ENCODE results near the gene HPGDS. TPM values are rescaled to one million over a fixed set of nuclear protein-coding genes. Genes with fewer than 3 reads are reported as not detected.

HPGDS gene
- polyA plus RNA-seq, 3 donors from 2014 or later: 0.22 TPM; not detected in 2

DNA sequence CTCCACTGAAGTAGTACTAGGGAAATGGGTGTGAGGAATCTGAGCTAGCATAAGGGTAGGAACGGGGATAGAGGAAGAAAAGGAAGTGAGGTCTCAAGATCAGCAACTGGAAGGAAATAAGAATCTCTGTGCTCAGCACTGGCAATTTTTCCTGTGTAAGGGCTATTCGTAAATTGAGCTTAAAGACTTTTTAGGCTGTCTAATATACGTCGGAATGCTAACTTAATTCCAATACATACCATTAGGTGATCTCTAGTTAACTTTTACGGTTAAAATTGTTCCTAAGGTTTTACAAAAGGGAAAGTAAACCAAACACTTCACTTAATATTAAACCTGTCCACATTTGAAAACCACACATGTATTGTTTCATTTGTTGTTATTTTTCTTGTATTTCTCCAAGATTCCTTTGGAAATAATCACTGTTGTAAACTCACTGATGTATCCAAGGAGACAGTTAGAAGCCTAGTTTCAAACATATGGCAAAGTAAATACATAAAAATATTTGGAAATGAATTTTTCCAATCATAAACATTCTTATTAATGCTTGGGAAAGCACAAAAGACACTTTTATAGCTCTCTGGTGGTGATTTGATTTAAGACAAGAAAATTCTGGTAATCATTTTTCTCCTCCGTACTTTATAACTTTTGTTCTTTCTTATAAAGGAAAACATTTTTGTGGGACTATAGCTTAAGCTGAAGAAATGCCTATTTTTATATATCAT, 28.1 kb upstream of the HPGDS start:
- Mint-ChIP-seq H3K27ac (no peak overlapping the region), H3K36me3 (no peaks in the 10 kb centered on the region), H3K9me3 (peaks cover 0 to 6% (median 0%) of the 10 kb centered on the region in 6 donors), H3K27me3 (ENCODE audit: low read depth in 3 of 3) (peaks cover 3 to 5% (median 4%) of the 10 kb centered on the region in 3 donors), H3K4me1 (no peaks in the 10 kb centered on the region), H3K4me3 (no peak overlapping the region)
- DNase-seq: no peak

DNA sequence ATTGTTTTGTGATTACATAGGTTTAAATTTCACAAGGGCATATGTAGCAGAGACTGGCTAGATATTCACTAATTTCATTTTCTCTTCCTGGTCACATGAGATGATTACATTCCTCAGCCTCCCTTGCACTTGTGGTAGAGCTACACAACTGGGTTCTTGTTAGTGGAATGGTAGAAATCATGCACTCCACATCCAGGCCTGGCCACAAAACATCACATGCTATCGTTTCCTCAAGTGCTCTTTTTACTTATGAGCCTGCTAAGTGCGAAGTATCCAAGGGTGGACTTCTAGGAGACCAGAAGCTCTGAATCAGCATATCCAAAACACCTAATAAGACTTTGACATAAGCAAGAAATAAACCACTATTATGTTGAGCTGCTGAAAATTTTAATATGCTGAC, 26.4 kb upstream of the HPGDS start:
- DNase-seq: no peak
- Mint-ChIP-seq H3K36me3 (no peaks in the 10 kb centered on the region), H3K27ac (no peak overlapping the region), H3K4me1 (no peaks in the 10 kb centered on the region), H3K4me3 (no peak overlapping the region), H3K27me3 (ENCODE audit: low read depth in 3 of 3) (peaks cover 0 to 3% (median 3%) of the 10 kb centered on the region in 3 donors), H3K9me3 (peaks cover 0 to 4% (median 0%) of the 10 kb centered on the region in 6 donors)

DNA sequence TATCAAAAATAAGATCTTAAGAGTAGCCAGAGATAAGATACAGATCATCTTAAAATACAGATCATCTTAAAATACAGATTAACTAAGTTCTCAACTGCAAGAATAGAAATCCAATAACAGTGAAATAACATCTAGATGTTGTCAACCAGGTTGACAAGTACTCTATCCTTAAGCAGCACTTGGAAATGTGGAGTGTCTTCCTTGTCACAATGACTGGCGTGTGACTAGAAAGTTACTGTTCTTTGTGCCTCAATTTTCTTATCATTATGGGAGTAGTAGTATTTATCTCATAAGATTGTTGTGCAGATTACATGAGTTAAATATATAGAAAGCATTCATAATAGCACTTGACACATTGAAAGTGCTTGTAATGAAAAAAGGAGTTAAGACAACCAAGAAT, 25.8 kb upstream of the HPGDS start:
- H3K9me3 Mint-ChIP-seq: peaks cover 0 to 4% (median 0%) of the 10 kb centered on the region in 6 donors
- DNase-seq: no peak
- peaks cover 0 to 3% (median 3%) of the 10 kb centered on the region in 3 donors for H3K27me3 Mint-ChIP-seq (ENCODE audit: low read depth in 3 of 3)
- H3K27ac Mint-ChIP-seq: no peak overlapping the region
- no peak overlapping the region for H3K4me3 Mint-ChIP-seq
- H3K4me1 Mint-ChIP-seq: no peaks in the 10 kb centered on the region
- no peaks in the 10 kb centered on the region for H3K36me3 Mint-ChIP-seq

DNA sequence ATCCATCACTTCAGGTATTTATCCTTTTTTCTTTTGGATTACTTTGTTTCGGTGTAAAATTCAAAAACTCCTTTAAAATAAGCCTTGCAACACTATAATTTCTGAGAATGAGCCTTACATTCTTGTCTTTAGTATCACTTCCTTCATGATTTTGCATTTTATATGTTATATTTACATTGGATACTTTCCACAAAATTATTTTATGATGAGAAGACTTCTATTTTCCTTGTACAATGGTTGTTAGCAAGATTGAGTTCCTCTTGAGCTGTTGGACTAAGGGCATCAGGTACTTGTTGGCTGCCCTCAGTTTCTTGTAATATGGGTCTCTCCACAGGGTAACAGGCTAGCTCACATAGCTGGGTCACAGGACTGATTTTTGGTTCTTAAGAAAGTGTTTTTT, 22.7 kb upstream of the HPGDS start:
- H3K4me1 Mint-ChIP-seq: no peaks in the 10 kb centered on the region
- no peak for DNase-seq
- H3K9me3 Mint-ChIP-seq: peaks cover 0 to 5% (median 0%) of the 10 kb centered on the region in 6 donors
- no peak overlapping the region for H3K27ac Mint-ChIP-seq
- no peaks in the 10 kb centered on the region for H3K36me3 Mint-ChIP-seq
- peaks cover 2 to 4% (median 3%) of the 10 kb centered on the region in 3 donors for H3K27me3 Mint-ChIP-seq (ENCODE audit: low read depth in 3 of 3)
- no peak overlapping the region for H3K4me3 Mint-ChIP-seq

DNA sequence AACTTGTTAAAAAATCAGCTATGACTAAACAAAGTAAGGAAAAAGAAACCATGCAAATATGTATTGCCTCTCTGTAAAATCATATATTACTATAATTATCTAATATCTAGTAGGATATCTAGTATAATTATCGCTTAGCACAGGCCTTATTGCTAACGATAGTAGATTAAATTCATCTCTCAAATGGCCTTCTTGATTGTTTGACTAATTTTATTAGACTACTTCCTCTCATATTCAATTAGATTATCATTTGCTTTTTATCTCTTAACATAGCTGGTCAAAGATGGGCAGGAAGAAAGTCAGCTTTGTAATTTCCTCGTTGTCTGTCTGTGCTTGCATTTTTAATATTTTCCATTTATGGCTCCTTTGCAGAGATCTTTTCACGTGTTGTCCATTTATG, 21.9 kb upstream of the HPGDS start:
- H3K4me3 Mint-ChIP-seq: no peak overlapping the region
- peaks cover 2 to 5% (median 3%) of the 10 kb centered on the region in 3 donors for H3K27me3 Mint-ChIP-seq (ENCODE audit: low read depth in 3 of 3)
- peaks cover 0 to 7% (median 0%) of the 10 kb centered on the region in 6 donors for H3K9me3 Mint-ChIP-seq
- H3K4me1 Mint-ChIP-seq: no peaks in the 10 kb centered on the region
- no peak overlapping the region for H3K27ac Mint-ChIP-seq
- DNase-seq: no peak
- no peaks in the 10 kb centered on the region for H3K36me3 Mint-ChIP-seq

DNA sequence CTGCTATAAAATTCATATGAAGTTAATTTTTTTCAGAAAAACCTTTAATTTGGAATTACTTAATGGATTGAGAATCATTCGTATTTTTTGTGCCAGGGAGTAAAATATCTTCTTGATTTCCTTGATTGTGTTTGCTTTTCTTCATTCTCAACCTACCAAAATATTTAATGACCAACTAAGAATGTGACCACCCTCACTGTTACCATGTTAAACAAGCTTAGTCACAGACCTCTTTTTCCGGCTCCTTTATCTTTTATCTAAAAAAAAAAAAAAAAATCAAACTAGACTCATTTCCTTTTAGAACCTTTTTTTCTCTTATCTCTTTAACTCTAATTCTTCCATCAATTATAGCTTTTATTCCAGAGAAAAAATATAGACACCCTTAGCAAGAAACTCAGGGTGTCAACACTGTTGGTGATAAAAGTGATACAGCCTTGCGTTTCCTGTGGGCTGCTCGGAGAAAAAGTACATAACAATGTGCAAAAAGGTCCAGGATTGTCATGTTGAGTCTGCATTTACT, 20.6 kb upstream of the HPGDS start:
- no peak for DNase-seq
- peaks cover 0 to 5% (median 2%) of the 10 kb centered on the region in 3 donors for H3K27me3 Mint-ChIP-seq (ENCODE audit: low read depth in 3 of 3)
- no peaks in the 10 kb centered on the region for H3K4me1 Mint-ChIP-seq
- H3K4me3 Mint-ChIP-seq: no peak overlapping the region
- H3K9me3 Mint-ChIP-seq: peaks cover 0 to 5% (median 0%) of the 10 kb centered on the region in 6 donors
- no peaks in the 10 kb centered on the region for H3K36me3 Mint-ChIP-seq
- H3K27ac Mint-ChIP-seq: no peak overlapping the region

DNA sequence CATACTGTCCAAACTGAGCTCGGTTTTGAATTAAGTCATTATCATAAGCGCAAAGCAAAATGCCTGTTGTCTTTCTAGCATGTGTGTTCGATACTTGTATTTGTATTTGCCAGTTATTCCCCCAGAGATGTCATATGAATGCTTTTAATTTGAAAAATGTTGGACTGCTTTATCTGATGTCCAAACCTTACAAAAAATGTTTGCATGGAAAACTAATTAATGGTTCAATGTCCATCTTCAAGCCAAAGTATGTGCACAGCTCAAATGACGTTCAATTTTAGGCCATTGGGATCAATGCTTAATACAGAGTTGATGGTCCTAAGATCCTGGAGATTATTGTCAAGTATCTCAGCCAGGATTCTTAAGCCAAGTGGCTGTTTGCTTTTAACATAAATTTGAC, 17.2 kb upstream of the HPGDS start:
- H3K4me1 Mint-ChIP-seq: no peaks in the 10 kb centered on the region
- no peak overlapping the region for H3K4me3 Mint-ChIP-seq
- H3K27me3 Mint-ChIP-seq (ENCODE audit: low read depth in 3 of 3): peaks cover 0 to 7% (median 2%) of the 10 kb centered on the region in 3 donors
- no peak for DNase-seq
- H3K36me3 Mint-ChIP-seq: no peaks in the 10 kb centered on the region
- H3K27ac Mint-ChIP-seq: no peak overlapping the region
- peaks cover 0 to 5% (median 0%) of the 10 kb centered on the region in 6 donors for H3K9me3 Mint-ChIP-seq

DNA sequence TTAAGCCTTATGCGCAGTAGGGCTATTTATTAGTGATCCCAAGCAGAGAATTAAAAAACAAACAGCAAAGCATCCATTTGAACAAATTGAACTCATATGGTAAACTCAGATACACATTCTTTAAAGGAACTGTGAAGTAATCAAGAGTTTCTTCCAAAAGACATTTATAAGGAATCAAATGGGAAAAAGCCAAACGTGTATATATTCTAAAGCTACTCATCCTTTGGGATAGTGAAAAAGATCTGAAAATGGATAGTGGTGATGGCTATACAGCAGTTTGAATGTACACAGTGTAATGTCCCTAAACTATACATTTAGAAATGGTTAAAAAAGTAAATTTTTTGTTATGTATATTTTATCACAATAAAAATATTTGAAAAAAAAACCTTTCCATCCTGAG, 16.6 kb upstream of the HPGDS start:
- peaks cover 0 to 7% (median 3%) of the 10 kb centered on the region in 3 donors for H3K27me3 Mint-ChIP-seq (ENCODE audit: low read depth in 3 of 3)
- H3K27ac Mint-ChIP-seq: no peak overlapping the region
- H3K4me1 Mint-ChIP-seq: no peaks in the 10 kb centered on the region
- H3K9me3 Mint-ChIP-seq: peaks cover 0 to 5% (median 0%) of the 10 kb centered on the region in 6 donors
- no peak for DNase-seq
- H3K4me3 Mint-ChIP-seq: no peak overlapping the region
- H3K36me3 Mint-ChIP-seq: no peaks in the 10 kb centered on the region

DNA sequence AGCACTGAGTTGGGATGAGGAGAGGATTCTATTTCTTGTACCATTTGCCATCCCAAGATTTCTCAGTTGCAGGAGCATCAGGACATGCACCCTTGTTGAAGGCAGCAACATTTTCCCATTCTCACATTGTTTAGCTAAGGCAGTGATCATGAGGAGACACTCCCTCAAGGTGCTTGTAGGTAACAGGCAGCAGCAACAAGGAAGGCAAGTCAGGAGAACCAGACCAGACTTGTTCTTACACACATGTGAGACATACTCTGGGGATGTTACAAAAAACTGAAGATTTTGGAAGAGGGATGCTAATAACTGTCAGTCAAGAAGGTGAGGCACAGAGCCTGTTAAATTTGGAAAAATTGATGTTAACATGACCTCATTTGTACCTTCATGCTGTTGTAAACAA, 15.5 kb upstream of the HPGDS start:
- Mint-ChIP-seq H3K9me3 (peaks cover 0 to 5% (median 0%) of the 10 kb centered on the region in 6 donors), H3K27ac (no peak overlapping the region), H3K4me1 (no peaks in the 10 kb centered on the region), H3K27me3 (ENCODE audit: low read depth in 3 of 3) (peaks cover 0 to 7% (median 5%) of the 10 kb centered on the region in 3 donors), H3K4me3 (no peak overlapping the region), H3K36me3 (no peaks in the 10 kb centered on the region)
- no peak for DNase-seq

DNA sequence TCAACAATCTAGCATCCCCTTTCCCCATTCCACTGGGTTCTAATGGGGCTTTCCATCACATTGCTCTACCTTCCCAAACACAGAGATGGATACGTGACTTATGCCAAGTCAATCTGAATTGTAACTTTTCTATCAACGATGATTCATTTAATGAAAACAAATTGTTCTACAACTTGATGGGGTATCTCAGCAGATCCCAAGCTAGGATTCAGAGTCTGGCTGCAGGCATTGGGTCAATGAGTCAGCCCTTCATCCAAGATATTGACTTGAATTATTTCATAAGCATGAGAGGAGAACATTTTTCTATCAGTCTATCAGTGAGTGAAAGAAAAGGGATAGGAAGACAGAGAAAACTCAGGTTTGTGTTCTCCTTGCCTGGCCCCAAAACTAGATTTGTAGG, 15.0 kb upstream of the HPGDS start:
- no peak overlapping the region for H3K27ac Mint-ChIP-seq
- H3K4me3 Mint-ChIP-seq: no peak overlapping the region
- H3K27me3 Mint-ChIP-seq (ENCODE audit: low read depth in 3 of 3): peaks cover 0 to 7% (median 5%) of the 10 kb centered on the region in 3 donors
- H3K36me3 Mint-ChIP-seq: no peaks in the 10 kb centered on the region
- H3K4me1 Mint-ChIP-seq: no peaks in the 10 kb centered on the region
- peaks cover 0 to 5% (median 0%) of the 10 kb centered on the region in 6 donors for H3K9me3 Mint-ChIP-seq
- DNase-seq: no peak

DNA sequence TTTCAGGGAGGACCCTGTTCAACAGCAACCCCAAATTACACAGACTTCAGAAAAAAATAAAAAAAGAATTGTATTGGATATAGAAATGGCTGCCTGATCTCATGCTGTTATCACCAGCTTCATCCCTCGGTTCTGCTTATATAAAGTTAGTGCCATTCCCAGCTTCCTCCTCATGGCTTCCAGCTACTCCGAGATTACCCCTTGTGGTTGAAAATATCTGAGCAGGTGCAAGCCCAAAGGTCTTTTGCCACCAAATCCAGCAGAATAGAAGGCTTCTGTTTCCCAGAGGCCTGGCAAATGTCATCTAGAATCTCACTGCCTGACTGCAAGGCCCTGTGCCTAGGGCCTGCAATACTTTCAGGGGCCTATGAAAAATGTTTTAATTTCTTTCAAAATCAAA, 13.8 kb upstream of the HPGDS start:
- peaks cover 0 to 9% (median 5%) of the 10 kb centered on the region in 3 donors for H3K27me3 Mint-ChIP-seq (ENCODE audit: low read depth in 3 of 3)
- no peak overlapping the region for H3K27ac Mint-ChIP-seq
- no peak overlapping the region for H3K4me3 Mint-ChIP-seq
- H3K4me1 Mint-ChIP-seq: no peaks in the 10 kb centered on the region
- DNase-seq: no peak
- H3K9me3 Mint-ChIP-seq: peaks cover 0 to 5% (median 0%) of the 10 kb centered on the region in 6 donors
- H3K36me3 Mint-ChIP-seq: no peaks in the 10 kb centered on the region

DNA sequence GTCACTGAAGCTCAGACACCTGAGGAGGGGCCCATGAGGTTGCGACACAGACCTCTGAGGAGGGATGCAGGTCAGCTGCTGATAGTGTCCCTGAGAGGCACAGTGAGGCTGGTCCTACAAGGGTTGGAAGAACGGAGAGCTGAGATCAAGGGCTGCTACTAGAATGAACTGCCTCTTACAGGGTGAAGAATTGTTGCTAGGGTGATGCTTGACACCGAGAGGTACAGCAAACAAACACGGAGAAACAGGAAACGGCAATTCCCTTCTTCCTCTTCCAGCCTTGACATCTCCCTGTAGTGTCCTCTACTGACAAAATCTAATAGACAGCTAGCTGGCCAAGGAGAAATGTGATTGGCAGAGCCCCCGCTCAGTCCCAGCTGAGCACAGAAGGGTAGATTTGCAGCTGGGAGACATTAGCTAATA, 11.8 kb upstream of the HPGDS start:
- H3K27me3 Mint-ChIP-seq (ENCODE audit: low read depth in 3 of 3): peaks cover 1 to 10% (median 2%) of the 10 kb centered on the region in 3 donors
- DNase-seq: no peak

DNA sequence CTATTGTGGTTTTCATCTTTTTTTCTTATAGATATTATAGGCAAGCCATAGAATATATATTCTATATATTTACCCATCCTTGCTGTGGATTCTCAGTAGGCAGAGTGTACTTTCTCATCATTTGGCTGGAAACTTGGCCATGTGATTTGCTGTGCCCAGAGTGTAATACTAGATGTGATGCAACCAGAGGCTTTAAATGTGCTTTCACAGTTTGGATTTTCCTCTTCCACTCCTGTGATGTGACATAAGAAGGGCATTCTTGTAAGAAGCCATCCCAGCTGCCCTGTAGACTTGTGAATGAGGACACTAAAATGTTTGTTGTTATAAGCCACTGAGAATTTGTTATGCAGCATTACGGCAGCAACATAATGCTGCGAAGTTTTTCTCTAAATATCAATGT, 10.4 kb upstream of the HPGDS start:
- no peak for DNase-seq
- H3K27ac Mint-ChIP-seq: no peak overlapping the region

More for the DNA sequence above, 11.8 kb upstream of the HPGDS start:
- no peaks in the 10 kb centered on the region for H3K4me1 Mint-ChIP-seq
- no peak overlapping the region for H3K4me3 Mint-ChIP-seq
- H3K36me3 Mint-ChIP-seq: no peaks in the 10 kb centered on the region
- H3K27ac Mint-ChIP-seq: no peak overlapping the region
- peaks cover 0 to 3% (median 0%) of the 10 kb centered on the region in 6 donors for H3K9me3 Mint-ChIP-seq

DNA sequence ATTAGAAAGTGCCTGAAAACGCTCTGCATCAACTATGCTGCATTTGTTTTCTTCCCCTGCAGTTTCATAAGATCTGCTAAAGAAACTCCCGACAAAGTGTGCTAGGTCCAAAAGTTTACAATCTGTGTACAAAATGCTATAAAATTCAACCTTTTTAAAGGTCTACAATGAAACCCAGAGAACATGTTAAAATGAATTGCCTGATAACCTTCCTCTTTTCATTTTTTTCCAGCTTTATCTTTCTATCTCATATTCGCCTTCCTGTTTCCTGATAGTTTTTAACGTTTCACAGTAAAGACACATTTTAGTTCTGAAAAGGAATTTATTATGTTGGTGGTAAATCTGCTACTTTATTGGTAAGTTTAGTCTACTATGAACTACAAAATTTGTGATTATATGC, 9.5 kb upstream of the HPGDS start:
- H3K4me1 Mint-ChIP-seq: no peaks in the 10 kb centered on the region
- no peak for DNase-seq
- H3K4me3 Mint-ChIP-seq: no peak overlapping the region
- peaks cover 0 to 3% (median 0%) of the 10 kb centered on the region in 6 donors for H3K9me3 Mint-ChIP-seq
- H3K27me3 Mint-ChIP-seq (ENCODE audit: low read depth in 3 of 3): peaks cover 1 to 10% (median 2%) of the 10 kb centered on the region in 3 donors
- no peak overlapping the region for H3K27ac Mint-ChIP-seq
- H3K36me3 Mint-ChIP-seq: no peaks in the 10 kb centered on the region

More for the DNA sequence above, 10.4 kb upstream of the HPGDS start:
- peaks cover 0 to 3% (median 0%) of the 10 kb centered on the region in 6 donors for H3K9me3 Mint-ChIP-seq
- H3K36me3 Mint-ChIP-seq: no peaks in the 10 kb centered on the region
- H3K4me3 Mint-ChIP-seq: no peak overlapping the region
- H3K4me1 Mint-ChIP-seq: no peaks in the 10 kb centered on the region
- peaks cover 1 to 10% (median 2%) of the 10 kb centered on the region in 3 donors for H3K27me3 Mint-ChIP-seq (ENCODE audit: low read depth in 3 of 3)
